ENCODE results near the gene PNMA6E.
"Not testable (repeated sequence)": the region's sequence is repeated elsewhere in the genome, so short reads cannot be mapped to it uniquely, and the experiment has no call there.

The PNMA6E gene

GRCh38 chrX:153408221-153408721, 7.1 kb upstream of the PNMA6E start:
- no peak for DNase-seq (ENCODE audit: low spot score)

GRCh38 chrX:153407736-153408135, 6.6 kb upstream of the PNMA6E start:
- DNase-seq (ENCODE audit: low spot score): no peak

GRCh38 chrX:153406903-153407302, 5.8 kb upstream of the PNMA6E start:
- no peak for DNase-seq (ENCODE audit: low spot score)

DNA sequence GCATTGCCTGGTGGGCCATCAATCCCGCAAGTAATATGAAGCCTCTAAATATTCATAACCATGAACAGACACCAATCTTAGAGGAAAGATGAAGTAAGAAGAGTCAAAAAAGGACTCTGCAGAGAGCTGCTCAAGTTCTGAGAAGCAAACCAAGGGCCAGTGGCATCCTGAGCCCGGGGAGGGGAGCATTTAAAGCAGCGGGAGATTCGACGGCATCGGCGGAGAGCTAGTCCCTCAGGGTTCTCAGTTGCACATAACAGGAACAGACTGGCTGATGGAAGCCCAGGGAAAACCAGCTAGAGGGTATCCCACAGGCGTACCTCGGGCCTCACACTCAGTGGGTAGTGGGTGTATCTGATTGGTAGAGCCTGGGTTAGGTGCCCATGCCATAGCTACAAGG, 4.9 kb upstream of the PNMA6E start:
- DNase-seq (ENCODE audit: low spot score): no peak

GRCh38 chrX:153405426-153405825, 4.3 kb upstream of the PNMA6E start:
- DNase-seq (ENCODE audit: low spot score): no peak

- DNase-seq (ENCODE audit: low spot score): not testable (repeated sequence)
Observed at GRCh38 chrX:153404333-153404732, 3.2 kb upstream of the PNMA6E start.

DNA sequence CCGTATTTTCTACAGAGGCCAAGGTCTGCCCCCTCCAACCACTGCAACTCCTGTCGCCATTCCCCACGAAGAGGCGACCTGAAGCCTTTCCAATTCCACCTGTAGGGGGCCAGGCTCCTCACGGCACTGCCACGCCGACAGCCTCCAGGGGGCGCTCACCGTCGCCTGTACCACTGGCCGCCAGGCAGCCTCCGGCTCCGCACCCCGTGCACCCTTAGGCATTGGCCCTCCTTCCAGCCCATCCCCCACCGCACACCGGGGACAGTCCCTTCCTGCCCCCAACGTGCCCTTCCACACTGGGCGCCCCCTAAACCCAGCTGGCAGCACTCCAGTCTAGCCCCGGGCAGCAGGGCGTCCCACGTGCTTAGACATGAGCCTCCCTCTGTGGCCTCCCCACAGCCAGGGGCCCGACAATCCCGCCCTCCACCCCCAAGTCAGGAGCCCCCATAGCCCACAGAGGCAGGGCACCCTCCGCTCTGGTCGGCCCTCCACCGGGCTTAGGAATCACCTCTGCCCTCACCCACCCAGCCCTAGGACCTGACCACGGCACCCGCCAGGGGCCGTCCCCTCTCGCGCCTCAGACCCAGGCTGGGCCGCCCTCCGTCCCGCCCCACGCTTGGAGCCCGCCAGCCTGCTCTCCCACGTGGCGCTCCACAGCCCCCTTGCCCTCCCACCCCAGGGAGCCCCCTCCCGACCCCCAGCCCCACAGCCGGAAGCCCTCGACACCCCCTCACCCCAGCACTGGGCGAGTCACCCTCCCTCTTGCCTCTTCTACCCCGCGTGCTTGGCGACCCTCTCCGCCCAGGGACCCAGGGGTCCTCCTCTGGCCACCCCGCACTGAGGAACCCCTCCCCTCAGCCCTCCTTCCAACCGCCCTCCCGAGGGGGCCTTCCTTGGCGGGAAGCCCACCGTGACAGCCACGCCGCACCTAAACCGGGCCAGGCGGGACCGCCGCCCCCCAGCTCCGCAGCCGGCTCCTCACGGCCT, 711 bp downstream of the PNMA6E start:
- DNase-seq (ENCODE audit: low spot score): peak; percentile 31

- DNase-seq (ENCODE audit: low spot score): no peak
Observed at GRCh38 chrX:153398275-153398960, 2.7 kb downstream of the PNMA6E start.

- DNase-seq (ENCODE audit: low spot score): no peak
Observed at GRCh38 chrX:153397256-153397960, 3.7 kb downstream of the PNMA6E start.

DNA sequence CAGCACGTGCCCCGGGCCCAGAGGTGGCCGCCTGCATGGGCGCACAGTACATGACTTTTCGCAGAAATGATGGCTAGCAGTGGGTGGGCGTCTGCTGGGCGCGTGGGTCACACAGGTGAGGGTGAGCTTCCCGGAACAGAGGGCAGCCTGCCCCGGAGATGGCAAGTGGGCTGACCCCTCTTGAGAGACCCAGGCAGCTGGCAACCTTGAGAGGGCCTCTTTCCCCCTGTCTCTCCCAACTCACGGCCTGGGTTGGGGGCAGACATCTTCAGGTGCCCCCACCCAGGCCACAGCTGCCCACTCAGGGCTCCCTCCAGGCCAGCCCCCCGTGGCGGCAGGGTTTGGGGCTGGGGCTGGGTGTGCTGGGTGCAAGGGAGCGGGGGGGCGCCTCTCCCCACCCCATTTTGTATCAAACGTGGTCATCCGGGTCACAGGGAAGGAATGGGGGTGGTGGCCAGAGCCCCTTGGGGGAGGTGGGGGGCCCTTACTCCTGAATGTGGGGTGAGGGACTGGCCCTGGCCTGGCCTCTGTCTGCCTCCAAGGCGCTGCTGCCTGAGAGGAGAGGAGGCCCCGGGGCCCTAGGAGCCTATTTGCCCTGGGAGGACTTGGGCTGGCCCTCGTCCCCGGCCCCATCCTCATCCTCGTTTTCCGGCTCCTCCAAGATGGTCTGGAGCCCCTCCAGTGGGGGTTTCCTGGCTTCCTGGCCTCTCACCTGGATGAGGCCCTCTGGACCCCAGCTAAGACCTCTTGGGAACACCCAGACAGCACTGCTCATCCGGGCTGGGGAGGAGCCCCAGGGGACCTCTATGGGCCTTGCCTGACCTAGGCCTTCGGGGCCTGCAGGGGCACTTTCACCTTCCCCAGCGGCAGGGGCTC, 4.6 kb downstream of the PNMA6E start:
- no peak for DNase-seq (ENCODE audit: low spot score)

DNA sequence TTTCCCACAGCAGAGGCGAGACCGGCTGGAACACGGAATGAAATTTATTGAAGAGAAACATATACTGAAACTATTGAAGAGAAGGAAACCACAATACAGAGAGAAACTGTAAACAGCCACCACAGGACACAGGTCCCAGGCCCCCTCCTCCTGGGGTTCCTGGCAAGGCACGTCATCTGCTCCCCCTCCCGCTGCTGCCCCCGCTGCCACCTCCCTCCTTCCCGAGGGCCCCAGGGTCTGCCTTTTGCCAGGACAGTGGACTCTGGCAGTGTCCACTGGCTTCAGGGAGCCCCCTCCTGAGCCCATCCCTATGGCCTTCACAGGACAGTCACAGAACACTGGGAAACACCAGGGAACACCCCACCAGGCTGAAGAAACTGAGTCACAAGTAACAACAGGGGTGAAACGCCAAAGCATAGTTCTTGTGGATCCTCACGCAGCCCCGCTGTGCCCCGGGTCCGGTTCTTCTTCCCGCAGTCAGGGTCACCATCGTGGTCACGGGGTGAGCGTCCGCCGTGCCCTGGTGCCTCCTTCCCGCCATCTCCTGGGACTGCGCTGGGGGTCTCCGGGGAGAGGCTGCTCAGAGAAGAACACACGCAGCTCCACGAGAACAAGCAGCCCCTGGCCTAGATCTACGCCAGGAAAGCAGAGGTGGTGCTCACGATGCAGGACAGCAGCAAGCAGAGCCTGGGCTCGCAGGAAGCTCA, 5.4 kb downstream of the PNMA6E start:
- DNase-seq (ENCODE audit: low spot score): no peak

DNA sequence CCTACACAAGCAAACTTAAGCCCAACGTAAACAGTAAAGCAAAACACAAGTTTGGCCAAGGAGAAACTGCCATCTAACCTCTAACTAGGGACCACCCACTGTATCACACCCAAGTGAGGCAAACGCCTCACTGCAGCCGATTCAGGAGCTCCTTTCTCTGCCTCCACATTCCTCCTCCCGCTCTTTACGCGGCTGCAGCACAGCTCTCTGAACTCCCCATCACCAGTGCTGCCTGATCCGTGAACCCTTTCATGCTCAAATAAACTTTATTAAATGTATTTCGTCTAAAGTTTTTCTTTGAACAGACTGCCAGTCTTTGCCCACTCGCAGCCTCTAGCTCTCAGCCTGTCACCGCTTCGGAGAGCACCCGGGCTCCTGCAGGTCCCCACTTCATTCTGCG, 6.5 kb downstream of the PNMA6E start:
- DNase-seq (ENCODE audit: low spot score): no peak

GRCh38 chrX:153392642-153393321, 8.4 kb downstream of the PNMA6E start:
- DNase-seq (ENCODE audit: low spot score): no peak

DNA sequence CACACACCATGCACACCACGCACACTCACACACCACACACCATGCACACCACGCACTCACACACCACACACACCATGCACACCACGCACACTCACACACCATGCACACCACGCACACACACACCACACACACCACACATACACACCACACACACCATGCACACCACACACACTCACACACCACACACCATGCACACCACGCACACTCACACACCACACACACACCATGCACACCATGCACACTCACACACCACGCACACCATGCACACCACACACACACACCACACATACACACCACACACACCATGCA, 11.7 kb downstream of the PNMA6E start:
- not testable (repeated sequence) for DNase-seq (ENCODE audit: low spot score)

DNA sequence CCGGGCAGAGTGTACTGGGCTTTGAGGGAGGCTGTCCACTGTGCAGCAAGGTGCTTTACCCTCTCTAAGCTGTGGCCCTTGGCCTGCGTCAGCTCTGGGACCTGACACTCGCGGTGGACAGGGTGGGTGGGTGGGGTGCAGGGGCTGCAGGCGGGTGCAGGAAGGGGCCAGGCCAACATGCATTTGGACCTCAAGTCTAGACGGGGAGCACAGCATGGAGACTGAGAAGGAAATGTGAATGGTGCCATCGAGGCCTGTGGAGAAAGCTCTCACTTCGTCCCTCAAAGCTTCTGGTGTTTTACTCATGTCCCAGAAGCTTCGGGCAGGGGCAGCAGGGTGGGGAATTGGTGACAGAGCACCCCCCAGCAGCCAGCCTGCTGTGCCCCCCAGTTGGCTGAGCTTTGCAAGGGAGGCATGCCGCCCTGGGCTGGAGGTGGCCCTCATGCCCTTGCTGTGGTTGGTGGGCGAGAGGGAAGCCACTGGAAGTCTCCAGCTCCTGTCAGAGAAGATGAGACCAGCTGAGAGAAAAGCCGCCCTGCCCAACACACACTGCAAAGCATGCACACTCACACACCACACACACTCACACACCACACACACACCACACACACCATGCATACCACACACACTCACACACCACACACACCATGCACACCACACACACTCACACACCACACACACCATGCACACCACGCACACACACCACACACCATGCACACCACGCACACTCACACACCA, 12.3 kb downstream of the PNMA6E start:
- DNase-seq (ENCODE audit: low spot score): no peak

- no peak for DNase-seq (ENCODE audit: low spot score)
Observed at GRCh38 chrX:153387987-153388721, 13.0 kb downstream of the PNMA6E start.

DNA sequence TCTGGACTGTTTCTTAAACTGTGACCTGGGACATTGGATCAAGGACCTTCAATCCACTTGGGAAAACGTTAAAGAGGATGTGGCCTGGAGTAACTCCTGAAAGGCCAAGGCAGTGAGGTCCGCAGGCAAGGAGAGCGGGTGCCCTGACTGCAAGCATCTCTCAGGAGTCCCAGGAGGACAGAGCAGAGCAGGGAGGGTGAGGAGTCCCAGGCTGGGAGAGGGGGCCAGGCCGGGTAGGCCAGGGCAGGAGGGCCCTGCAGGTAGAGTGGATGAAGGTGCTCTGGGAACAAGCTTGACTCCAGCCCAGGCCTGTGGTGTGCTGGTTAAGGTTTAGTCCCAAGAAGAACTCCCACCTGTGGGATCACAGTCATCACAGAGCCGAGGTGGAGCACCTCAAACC, 13.8 kb downstream of the PNMA6E start:
- no peak for DNase-seq (ENCODE audit: low spot score)

- no peak for DNase-seq (ENCODE audit: low spot score)
Observed at GRCh38 chrX:153386097-153386496, 15.1 kb downstream of the PNMA6E start.

GRCh38 chrX:153384973-153385372, 16.2 kb downstream of the PNMA6E start:
- DNase-seq (ENCODE audit: low spot score): not testable (repeated sequence)

All from CD4-positive, alpha-beta T cell treated with Interleukin-6 at 100 ng/mL for 8 hours (primary cell).